Measurements from ENCODE around the gene DLG1. TPM values are rescaled to one million over a fixed set of nuclear protein-coding genes. Genes with fewer than 3 reads are reported as not detected.

DLG1 gene
- total and polyA plus RNA-seq, 2 of the 4 experiments (the other 2 are of a cell fraction), result 21.2 to 57.7 TPM

- no peaks in the 10 kb centered on the region for H3K9me1 ChIP-seq (ENCODE audit: insufficient read depth, low read length)
- no peak overlapping the region for H2AFZ ChIP-seq (replicated peaks; ENCODE audit: low read length, poor library complexity)
- no peak overlapping the region for H4K5ac ChIP-seq (ENCODE audit: low read depth, low read length)
- intact Hi-C loops (cut with micrococcal nuclease), result no loop called here
- ChIA-PET POLR2A (ENCODE audit: unreplicated experiment) (no interaction called here), CTCF (no interaction called here)
- no peak for TF ChIP-seq CEBPB (IDR thresholded peaks at IDR 0.05; ENCODE audit: low read depth, low read length)
- TF ChIP-seq RCOR1 (IDR thresholded peaks at IDR 0.05; ENCODE audit: insufficient replicate concordance, low read length), result no peak
- TF ChIP-seq CTCF (conservative IDR thresholded peaks at IDR 0.05; ENCODE audit: low read depth, low read length), result no peak
- no peak for TF ChIP-seq ELK1 (IDR thresholded peaks at IDR 0.05; ENCODE audit: borderline replicate concordance, low read depth, low read length)
- TF ChIP-seq MAZ (IDR thresholded peaks at IDR 0.05; ENCODE audit: borderline replicate concordance, low read depth, low read length), result no peak
- no peak for TF ChIP-seq NFE2L2 (IDR thresholded peaks at IDR 0.05; ENCODE audit: low read depth, low read length)
- TF ChIP-seq SMC3 (IDR thresholded peaks at IDR 0.05; ENCODE audit: low read depth, low read length), result no peak
- no peak for TF ChIP-seq POLR2A (IDR thresholded peaks at IDR 0.05; ENCODE audit: low read depth, low read length)
- TF ChIP-seq FOS (IDR thresholded peaks at IDR 0.05; ENCODE audit: low read depth, low read length), result no peak
- no peak for TF ChIP-seq CHD1 (IDR thresholded peaks at IDR 0.05; ENCODE audit: low read depth, low read length)
- TF ChIP-seq RAD21 (IDR thresholded peaks at IDR 0.05; ENCODE audit: low read length), result no peak
- TF ChIP-seq RFX5 (IDR thresholded peaks at IDR 0.05; ENCODE audit: low read depth, low read length), result no peak
- no peak for TF ChIP-seq MAFK (IDR thresholded peaks at IDR 0.05; ENCODE audit: low read depth, low read length)
- no peak overlapping the region for H2BK120ac ChIP-seq (ENCODE audit: low read depth, low read length)
- H3K14ac ChIP-seq (replicated peaks; ENCODE audit: low read depth, low read length), result no peak overlapping the region
- no peak overlapping the region for H3K27ac ChIP-seq (ENCODE audit: insufficient read depth, low read length)
- in situ Hi-C loops (cut with MboI; ENCODE audit: low sequenced_read_pairs), result no loop called here
- H4K20me1 ChIP-seq (ENCODE audit: insufficient read depth, low read length), result peaks cover 33% of the 10 kb centered on the region
- H3K23ac ChIP-seq (ENCODE audit: low read depth, low read length), result no peak overlapping the region
- H3K18ac ChIP-seq (ENCODE audit: low read depth, low read length), result no peak overlapping the region
- H3K56ac ChIP-seq (ENCODE audit: extremely low read depth, insufficient read depth, low read length), result no peak overlapping the region
- no peak overlapping the region for H3K9ac ChIP-seq (ENCODE audit: low read depth, low read length)
- H3K4me1 ChIP-seq (ENCODE audit: control insufficient read depth, insufficient read depth, low read length), result peaks cover 1% of the 10 kb centered on the region; the same call in 1 of the 2 replicates
- H2AK9ac ChIP-seq (replicated peaks; ENCODE audit: low read depth, low read length, poor library complexity), result no peak overlapping the region
- DNase-seq (no peak), ATAC-seq (ENCODE audit: low read depth) (no peak)
- WGBS, 2 experiments (ENCODE audit: extremely low coverage in 2 of 2, insufficient read length in 1 of 2), result no CpG with 5 or more reads among the region's 4 CpGs
- dilution Hi-C loops (cut with HindIII; ENCODE audit: low sequenced_read_pairs, unreplicated experiment), result no loop called here
- no peak overlapping the region for H3K4me3 ChIP-seq (ENCODE audit: insufficient read depth, low read depth, low read length)
- H2BK15ac ChIP-seq (ENCODE audit: low read depth, low read length), result no peak overlapping the region
- H2AK5ac ChIP-seq (ENCODE audit: low read depth, low read length), result no peak overlapping the region
- peaks cover 7% of the 10 kb centered on the region for H3K36me3 ChIP-seq (ENCODE audit: control insufficient read depth, insufficient read depth, low read length)
- H3K27me3 ChIP-seq (ENCODE audit: control insufficient read depth, insufficient read depth, low read length), result no peaks in the 10 kb centered on the region
- no peak overlapping the region for H2BK20ac ChIP-seq (ENCODE audit: low read depth, low read length)
- H4K8ac ChIP-seq (ENCODE audit: low read depth in 2 of 2, low read length in 2 of 2), result no peak overlapping the region
- no peak overlapping the region for H2BK5ac ChIP-seq (ENCODE audit: low read depth, low read length, poor library complexity, severe bottlenecking)
- H3K9me3 ChIP-seq (ENCODE audit: control insufficient read depth, insufficient read depth, low read length), result peaks cover 22% of the 10 kb centered on the region
- no TSS peak for BruUV-seq (replicated peaks)
- H4K91ac ChIP-seq (ENCODE audit: insufficient read depth, low read depth, low read length), result no peak overlapping the region
- peaks cover 50 to 66% of the 10 kb centered on the region in 2 experiments for H3K79me1 ChIP-seq (ENCODE audit: low read depth in 1 of 2, low read length in 2 of 2)
- H3K4me2 ChIP-seq (ENCODE audit: low read depth, low read length), result no peak overlapping the region
- no peak overlapping the region for H3K4ac ChIP-seq (ENCODE audit: low read depth, low read length)
These were observed 48.9 kb downstream of the DLG1 start for GRCh38 chr3:197249542-197249941.

Measured in IMR-90 (cell line).